NCI-H446 (cell line): ENCODE measurements around the gene PSPN.
"Not testable (repeated sequence)": the region's sequence is repeated elsewhere in the genome, so short reads cannot be mapped to it uniquely, and the experiment has no call there.

Experiments used
- DNase-seq, 2 experiments: peaks; one replicate each; lab custom pipeline; 2025; lab: John Stamatoyannopoulos, UW

Gene PSPN

GRCh38 chr19:6402837-6403608 lies 27.3 kb upstream of the PSPN start:
- DNase-seq = peak in 1 of 2 experiments; percentile 42

- DNase-seq = no peak
Measured at GRCh38 chr19:6402058-6402457, 26.3 kb upstream of the PSPN start.

DNA sequence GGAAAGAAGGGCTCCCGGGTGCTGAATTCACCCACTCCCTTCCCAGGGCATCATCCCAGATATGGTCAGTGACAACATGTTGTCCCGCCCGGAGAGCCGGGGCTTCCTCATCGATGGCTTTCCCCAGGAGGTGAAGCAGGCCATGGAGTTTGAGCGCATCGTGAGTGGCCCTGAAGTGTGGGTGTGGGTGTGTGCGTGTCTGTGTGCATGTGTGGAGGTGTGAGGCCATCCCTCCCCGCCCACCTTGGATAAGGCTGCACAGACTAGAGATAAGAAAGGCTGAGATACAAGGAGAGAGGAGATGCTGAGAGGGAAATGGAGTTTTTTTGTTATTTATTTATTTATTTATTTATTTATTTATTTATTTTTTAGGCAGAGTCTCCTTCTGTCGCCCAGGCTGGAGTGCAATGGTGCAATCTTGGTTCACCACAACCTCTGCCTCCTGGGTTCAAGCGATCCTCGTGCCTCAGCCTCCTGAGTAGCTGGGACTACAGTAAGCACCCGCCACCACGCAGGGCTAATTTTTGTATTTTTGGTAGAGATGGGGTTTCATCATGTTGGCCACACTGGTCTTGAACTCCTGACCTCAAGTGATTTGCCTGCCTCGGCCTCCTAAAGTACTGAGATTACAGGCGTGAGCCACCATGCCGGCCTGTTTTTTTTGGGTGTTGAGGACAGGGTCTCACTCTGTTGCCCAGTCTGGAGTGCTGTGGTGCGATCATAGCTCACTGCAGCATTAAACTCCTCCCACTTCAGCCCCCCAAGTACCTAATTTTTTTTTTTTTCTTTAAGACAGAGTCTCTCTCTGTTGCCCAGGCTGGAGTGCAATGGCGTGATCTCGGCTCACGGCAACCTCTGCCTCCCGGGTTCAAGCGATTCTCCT lies 24.6 kb upstream of the PSPN start:
- DNase-seq = not testable (repeated sequence)

DNA sequence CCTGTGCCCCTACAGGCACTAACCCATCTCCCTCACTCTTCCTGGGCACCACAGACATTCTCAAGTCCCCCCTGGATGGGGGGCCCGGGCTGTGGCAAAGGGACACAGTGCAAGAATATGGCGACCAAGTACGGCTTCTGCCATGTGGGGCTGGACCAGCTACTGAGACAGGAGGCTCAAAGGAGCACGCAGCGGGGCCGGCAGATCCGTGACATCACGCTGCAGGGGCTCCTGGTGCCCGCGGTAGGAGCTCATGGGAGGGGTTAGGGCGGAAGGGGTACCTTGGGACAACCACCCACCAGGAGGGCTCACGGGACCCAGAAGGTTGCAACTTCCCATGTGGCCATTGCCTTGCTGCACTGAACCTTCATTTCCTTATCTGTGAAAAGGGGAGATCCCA lies 20.6 kb upstream of the PSPN start:
- no peak for DNase-seq

DNA sequence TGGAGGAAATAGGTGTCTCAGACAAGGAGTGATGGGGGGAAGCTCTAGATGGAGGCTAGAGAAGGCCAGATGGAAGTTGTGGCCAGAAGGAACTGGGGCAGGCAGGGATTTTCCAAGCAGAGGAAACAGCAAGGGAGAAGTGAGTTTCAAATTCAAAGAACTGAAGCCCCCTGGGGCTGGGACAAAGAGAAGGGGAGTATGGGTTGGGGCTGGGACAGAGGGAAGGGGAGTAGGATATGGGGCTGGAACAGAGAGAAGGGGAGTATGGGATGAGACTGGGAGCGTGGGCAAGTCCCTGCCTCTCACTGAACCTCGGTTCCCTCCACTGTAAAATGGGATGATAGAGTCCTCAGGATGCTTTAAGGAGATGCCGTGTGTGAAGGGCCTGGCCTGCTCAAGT lies 19.1 kb upstream of the PSPN start:
- DNase-seq = no peak

DNA sequence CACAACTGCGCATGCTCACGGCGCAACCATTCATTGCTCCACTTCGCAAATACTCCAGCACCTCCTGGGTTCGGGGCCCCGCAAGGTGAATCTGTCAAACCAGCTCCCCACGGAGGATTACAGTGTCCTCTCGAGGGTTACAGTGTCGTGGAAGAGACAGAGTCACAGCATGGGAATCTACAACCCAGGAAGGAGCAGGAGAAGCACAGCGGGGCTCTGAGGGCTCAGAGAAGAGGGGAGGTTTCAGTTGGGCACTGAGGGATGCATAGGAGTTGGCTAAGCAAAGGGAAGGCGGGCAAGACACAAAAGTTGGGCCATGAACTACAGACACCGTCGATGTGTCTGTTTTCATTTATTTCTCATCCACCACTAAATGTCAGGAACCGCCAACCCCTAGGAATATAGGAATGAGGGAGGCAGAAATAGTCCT lies 18.3 kb upstream of the PSPN start:
- no peak for DNase-seq

GRCh38 chr19:6393074-6393982 lies 17.6 kb upstream of the PSPN start, which contains the start of gene GTF2F1:
TSS of gene GTF2F1 (minus strand) at chr19:6393164. CDS start at chr19:6392995, 169 bp downstream.
- DNase-seq = peak; percentile 97

DNA sequence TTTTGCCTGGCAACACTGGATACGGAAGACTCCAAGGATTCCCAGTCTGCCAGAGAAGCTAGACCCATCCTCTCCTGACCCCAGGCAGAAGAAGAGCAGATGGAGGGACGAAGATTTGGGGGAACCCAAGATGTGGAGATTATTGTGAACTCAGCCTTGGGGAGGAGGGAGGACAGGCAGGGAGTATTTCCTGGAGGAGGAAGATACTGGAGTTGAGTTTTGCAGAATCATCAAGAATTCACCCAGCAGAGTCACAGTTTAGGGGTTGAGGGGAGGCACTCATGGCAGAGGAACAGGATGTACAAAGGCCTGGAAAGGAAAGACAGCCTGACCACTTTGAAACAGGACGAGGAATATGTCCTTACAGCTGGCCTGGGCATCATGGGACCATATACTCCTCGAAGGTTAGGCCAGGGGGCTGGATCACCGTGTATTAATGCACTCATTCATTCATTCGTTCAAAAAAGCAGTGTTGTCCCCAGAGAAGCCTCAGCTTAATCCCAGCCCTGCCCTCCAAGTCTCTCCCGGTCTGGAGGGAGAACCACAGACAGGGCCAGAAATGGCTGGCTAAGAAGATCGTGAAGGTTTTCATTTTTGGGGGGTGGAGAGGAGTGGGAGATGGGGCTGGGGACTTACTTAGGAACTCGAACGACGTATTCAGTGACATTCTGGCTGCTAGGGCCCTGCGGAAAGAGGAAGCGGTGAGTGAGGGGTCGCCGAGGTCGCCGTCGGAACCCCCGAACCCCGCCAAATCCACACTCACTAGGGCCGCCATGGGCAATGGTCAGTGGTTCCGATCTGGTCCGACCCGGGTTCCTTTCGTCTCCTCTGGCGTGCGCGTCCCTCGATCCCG lies 16.7 kb upstream of the PSPN start:
- DNase-seq = no peak

DNA sequence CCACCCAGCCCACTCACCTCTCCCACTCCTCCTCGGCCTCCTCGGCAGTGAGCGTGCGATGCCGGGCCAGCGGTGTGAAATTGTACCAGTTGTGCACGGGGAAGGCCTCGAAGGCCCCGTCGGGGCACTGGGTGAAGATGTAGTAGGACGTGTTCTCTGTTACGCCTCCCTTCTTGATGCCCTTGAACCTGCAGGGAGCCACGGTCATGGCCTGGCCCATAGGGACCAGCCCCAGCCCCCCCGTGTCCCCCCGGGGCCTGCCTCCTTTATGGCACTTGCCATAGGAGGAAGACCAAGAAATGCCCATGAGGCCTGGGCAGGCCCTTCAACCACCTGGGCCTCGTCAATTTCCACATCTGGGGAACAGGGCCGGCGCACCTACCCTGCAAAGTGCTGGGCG lies 11.6 kb upstream of the PSPN start:
- DNase-seq = no peak

GRCh38 chr19:6384381-6384780 lies 8.6 kb upstream of the PSPN start:
- no peak for DNase-seq

DNA sequence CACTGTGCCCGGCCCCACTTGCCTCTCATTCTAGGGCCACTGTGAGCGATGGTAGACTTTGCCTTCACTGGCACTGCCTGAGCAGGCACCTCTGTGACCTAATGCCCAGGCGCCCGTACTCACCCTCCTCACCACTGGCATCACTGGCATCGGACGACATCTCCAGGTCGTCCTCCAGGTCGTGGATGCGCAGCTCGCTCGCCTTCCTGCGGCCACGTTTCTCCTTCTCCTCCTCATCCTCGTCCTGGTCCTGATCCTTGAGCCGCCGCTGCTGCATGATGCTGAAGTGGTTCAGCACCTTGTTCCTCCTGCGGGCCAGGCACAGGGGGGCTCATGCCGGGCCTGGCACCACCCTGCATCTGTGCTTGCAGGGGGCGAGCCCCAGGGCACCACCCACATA lies 7.5 kb upstream of the PSPN start:
- no peak for DNase-seq

- DNase-seq = no peak
Measured at GRCh38 chr19:6381030-6381750, 5.5 kb upstream of the PSPN start.

DNA sequence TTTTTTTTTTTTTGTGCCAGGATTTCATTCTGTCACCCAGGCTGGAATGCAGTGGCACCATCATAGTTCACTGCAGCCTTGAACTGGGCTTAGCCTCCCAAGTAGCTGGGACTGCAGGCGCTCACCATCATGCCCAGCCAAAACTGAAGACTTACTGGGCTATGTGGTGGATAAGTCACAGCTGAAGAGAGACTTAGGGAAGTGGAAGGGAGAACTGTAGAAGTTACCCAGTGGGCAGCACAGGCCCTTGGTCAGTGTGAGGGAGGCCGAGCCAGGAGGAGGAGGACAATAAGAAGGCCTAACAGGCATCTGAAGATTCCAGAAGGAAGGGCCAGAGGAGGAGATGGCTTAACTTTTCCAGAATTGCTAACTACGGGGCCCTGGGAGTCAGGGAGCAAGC lies 4.0 kb upstream of the PSPN start:
- no peak for DNase-seq

DNA sequence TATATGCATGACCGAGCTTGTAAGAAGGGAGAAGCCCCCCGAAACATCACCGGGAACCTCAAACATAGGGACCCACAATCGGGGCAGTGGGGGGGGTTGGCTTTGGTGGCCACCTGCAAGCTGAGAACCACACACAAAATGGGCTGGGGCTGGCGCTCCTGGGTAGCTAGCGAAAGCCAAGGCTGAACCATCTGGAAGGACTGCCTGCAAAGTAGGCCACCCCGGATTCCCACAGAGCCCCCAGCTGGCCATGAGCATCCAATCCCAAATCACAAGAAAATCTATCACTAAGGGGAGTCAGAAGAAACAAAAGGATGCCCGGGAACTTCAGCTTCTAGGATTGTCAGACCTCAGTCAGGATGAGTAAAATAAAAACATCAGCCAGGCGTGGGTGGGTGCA lies 2.8 kb upstream of the PSPN start:
- no peak for DNase-seq

GRCh38 chr19:6378041-6378440 lies 2.3 kb upstream of the PSPN start:
- DNase-seq = no peak

DNA sequence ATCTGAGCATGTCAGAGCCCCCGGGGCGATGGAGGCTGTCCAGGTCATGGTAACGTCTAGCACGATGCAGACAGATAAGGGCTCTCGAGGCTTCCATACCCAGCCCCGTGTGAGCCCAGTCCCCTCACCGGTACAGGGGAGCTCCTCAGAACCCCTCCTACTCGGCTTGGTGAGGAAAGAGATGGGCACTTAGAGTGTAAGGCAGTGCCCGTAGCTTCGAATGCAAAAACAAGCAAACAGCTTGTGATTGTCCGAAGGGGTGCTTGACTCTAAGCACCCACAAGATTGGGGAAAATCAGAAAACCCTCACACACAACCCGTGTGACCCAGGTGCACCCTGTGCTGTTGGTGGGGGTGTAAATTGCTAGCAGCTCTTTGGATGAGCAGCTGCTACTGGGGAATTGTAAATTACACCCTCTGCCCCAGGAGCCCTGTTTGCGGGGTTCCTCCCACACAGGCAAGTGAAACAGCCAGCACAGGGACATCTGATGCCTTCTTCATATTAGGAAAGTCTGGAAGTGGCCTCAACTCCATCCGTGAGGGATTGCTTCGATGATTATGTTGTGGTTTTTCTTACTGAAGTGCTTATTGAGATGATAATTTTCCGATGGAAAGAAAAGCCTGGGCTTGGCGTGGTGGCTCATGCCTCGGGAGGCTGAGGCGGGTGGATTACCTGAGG lies 918 bp upstream of the PSPN start:
- no peak for DNase-seq

DNA sequence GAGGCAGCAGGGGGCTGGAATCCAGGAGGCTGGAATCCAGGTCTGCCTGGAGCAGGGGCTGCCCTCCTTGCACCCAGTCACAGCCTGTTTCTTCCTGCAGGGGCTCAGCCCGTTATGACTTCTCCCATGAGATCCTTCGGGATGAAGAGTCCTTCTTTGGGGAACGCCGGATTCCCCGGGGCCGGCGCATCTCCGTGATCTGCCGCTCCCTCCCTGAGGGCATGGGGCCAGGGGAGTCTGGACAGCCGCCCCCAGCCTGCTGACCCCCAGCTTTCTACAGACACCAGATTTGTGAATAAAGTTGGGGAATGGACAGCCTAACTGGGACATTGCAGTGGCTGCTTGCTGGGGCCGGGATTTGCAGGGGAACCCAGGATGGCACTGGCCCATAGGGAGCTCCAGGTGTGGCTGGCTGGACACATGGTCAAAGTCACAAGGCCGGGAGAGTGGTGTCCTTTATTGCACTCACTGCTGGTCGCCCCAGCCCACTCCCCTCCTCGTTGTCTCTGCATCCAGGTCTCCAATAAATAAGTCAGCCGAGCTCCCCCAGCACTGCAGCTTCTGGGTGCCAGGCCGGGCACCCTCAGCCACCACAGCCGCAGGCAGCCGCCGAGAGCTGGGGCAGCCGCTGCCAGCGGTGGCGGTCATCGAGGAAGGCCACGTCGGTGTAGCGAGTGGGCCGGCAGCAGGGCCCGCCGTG lies 872 bp downstream of the PSPN start:
- no peak for DNase-seq

DNA sequence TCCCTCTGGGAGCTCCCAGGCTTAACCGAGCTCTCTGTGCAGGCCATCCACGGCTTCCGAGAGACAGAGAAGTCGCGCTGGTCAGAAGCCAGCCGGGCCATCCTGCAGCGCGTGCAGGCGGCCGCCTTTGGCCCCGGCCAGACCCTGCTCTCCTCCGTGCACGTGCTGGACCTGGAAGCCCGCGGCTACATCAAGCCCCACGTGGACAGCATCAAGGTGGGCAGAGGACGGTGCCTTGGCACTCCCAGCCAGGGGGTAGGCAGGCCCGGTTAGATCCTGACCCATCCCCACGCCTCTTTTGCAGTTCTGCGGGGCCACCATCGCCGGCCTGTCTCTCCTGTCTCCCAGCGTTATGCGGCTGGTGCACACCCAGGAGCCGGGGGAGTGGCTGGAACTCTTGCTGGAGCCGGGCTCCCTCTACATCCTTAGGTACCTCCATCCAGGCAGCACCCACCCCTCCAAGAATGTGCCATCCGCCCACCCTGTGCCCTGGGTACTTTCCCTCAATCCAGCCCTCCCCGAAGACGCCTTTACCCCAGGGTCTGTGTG lies 1.5 kb downstream of the PSPN start:
- no peak for DNase-seq

- no peak for DNase-seq
Measured at GRCh38 chr19:6373813-6374108, 2.0 kb downstream of the PSPN start.
